Omental fat pad (tissue), 4 donors: ENCODE data around the gene CNOT2. TPM values are rescaled to one million over a fixed set of nuclear protein-coding genes. Genes with fewer than 3 reads are reported as not detected.

ENCODE experiments used
- total RNA-seq, 4 donors: library from RNA; depleted of rRNA; stranded (reverse); fragments of >200 nt; gene quantifications; one replicate each; pipeline ENCODE4 v1.1.0, GENCODE V29; 2016

CNOT2 gene
- total RNA-seq, 4 donors from 2014 or later: 122 to 155 (median 144) TPM

Other genes starting within 250 kb of the CNOT2 start
- 1 to 10 TPM; 1.3 to 4.4 (median 2.1) TPM for gene KCNMB4, start 122.9 kb downstream of the CNOT2 start, total RNA-seq